GM18867 (cell line): ENCODE measurements around the gene IFIH1.

Source experiments
- ATAC-seq: cut with Tn5 transposase; IDR thresholded peaks from one replicate; pipeline ENCODE4 v1.9.1; 2021; ENCODE audit warnings: mild to moderate bottlenecking, moderate library complexity; ENCODE audit not compliant: unreplicated experiment

The IFIH1 gene

GRCh38 chr2:162318328-162319180, at the start of gene IFIH1:
TSS of gene IFIH1 (minus strand) at chr2:162318684. CDS start at chr2:162318307, 377 bp downstream.
- peak; percentile 79 for ATAC-seq

- no peak for ATAC-seq
Observed at GRCh38 chr2:162365392-162365791, 46.9 kb upstream of the IFIH1 start.

DNA sequence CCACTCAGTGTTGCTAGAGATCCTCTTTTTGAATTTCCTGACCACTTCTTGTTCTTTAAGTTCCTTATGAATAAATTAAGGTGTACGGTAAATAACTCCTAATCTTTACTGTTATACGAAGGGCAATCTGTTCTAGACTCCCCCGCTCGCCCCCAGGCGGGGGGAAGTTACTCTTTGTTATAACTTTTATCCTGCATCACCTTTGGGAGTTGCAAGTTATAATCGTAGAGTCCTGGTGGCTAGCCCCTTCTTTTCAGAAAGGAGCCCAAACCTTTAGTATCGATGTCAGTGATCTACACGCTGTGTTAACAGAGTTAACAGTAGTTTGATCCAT, 26.1 kb upstream of the IFIH1 start:
- ATAC-seq = no peak

GRCh38 chr2:162343824-162344616, 25.5 kb upstream of the IFIH1 start, which contains the start of gene GCA:
TSS of gene GCA (plus strand) at chr2:162344132. CDS start at chr2:162344249, 117 bp downstream.
- ATAC-seq = peak; percentile 99

DNA sequence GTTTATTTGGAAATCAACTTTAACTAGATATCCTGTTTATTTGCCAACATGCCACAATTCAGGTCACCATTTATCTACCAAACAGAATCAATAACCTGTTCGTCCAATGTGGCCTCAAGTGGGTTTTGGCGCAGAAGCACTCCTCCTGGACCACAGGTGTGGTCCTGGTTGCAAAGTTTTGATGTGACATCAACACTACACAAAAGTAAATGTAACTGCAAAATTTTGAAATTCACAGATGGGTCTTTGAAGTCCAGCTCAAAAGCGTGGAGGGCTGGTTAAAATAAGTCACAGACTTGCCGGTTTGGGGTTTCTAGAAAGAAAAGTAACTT, 25.0 kb upstream of the IFIH1 start:
- ATAC-seq = no peak

DNA sequence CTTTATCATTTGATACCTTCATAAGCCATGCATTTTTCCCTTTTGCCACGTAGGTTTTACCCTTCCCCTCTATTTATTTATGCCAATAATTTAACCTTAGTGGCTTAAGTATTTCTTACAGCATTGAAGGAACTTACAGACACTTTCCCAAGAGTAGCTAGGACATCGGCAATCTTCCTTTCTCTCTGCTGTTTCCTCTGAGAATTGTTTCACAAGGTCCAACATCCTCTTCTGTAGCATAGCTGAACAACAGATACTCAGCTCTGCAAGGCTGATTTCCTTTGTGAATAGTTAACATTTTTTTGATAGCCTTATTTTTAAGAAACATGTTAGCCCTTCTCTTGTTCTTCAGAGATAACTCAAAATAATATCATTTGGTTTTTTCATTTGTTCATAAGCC, 24.4 kb upstream of the IFIH1 start:
- no peak for ATAC-seq

DNA sequence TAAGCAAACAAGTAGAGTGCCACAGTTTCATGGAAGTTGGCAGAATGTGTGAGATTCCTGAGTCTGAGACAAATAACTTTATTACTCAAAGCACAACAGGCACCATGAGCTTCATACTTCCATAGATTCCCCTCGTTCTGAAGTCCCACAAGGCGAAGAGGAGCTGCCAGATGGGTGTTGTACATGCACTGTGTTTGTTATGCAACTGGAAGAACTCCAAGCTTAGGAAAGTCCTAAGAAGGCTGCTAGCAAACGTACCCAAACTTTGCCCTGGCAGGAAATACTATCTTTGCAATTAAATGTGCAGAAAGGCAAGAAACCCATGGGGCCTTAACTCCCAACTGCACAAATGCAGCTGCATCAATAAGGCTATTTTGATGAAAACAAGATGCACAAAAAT, 23.8 kb upstream of the IFIH1 start:
- no peak for ATAC-seq

DNA sequence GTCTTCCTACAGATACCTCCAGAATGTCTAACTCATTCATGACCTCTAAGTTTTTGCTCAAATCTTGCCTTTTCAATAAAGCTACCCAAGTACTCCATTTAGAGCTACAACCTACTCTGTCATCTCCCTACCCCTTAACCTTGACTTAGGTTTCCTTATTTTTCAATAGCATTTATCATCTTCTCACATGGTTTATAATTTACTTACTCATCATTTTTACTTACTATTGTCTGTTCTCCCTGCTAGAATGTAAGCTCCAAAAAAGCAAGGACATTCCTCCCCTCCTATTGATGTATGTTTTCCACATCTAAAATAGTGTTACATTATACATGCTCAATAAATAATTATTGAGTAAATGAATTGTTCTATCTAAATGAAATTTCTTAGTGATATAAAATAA, 22.3 kb upstream of the IFIH1 start:
- no peak for ATAC-seq

GRCh38 chr2:162337868-162338267, 19.4 kb upstream of the IFIH1 start:
- no peak for ATAC-seq

GRCh38 chr2:162333968-162334367, 15.5 kb upstream of the IFIH1 start:
- peak; percentile 74 for ATAC-seq

- ATAC-seq = no peak
Observed at GRCh38 chr2:162330881-162331280, 12.4 kb upstream of the IFIH1 start.

DNA sequence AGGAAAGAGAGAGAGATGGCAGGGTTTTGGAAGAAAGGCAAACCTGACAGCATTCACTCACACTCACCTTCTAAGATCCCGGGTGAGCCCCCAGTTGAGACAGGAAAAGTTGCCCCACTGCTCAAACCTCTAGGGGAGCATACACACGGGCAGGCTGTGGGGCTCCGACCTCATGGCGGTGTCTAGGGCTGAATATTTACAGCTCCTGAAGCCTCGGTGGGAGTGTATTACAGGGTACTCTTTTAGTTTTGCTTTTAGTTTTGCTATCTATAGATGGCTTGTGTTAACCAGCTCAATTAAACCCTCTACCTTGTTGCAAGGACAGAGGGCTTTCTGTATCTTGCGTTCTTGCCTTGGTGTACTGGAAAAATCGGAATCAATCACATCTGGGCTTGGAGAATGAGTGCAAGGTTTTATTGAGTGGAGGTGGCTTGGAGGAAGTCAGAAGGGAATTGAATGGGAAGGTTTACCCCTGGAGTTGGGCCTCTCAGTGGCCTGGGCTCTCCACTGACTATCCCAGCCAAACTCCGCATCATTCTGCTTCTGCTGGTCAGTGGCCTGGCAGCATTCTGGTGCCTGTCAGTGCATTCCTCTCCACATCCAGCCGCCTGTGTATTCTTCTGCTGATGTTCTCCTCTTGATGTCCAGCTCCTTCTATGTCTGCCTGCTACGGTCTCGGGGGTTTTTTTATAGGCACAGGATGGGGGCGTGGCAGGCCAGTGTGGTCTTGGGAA, 10.1 kb upstream of the IFIH1 start:
- peak; percentile 99 for ATAC-seq

- no peak for ATAC-seq
Observed at GRCh38 chr2:162327806-162328205, 9.3 kb upstream of the IFIH1 start.

- no peak for ATAC-seq
Observed at GRCh38 chr2:162327134-162327769, 8.8 kb upstream of the IFIH1 start.

DNA sequence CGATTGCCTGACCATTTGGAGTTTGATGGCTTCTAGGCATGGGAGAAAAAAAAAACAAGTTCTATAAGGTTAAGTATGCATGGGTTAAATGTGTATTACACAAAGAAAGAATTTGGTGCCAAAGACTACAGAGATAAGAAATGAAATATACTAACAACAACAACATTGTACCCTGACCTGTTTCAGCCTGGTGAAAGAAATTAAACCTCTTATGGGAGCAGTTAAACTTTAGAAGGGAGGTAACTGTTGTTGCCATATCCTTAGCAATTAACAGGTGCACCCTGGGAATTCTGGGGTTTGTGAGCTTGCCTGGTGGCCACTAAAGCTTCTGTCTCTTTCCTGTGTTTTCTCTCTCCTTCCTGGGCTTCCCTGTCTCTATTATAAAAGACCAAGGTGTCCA, 6.5 kb upstream of the IFIH1 start:
- ATAC-seq = no peak

- no peak for ATAC-seq
Observed at GRCh38 chr2:162320864-162321517, 2.5 kb upstream of the IFIH1 start.

DNA sequence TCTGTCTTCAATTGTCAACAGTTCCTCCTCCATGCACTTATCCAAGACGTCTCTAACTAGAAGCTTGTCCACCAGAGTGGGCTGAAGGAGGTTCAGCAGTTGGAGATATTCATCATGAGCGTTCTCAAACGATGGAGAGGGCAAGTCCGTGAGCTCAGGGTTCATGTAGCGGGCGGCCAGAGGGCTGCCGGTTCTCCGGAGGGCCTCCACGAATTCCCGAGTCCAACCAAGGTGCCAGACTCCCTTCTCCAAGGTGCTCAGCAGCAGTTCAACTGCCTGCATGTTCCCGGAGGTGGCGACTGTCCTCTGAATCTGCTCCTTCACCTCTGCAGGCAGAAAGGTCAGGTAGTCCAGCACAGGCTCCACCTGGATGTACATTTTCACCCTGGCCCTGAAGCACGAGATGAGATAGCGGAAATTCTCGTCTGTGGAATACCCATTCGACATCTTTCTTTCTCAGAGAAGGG, 590 bp downstream of the IFIH1 start:
- peak; percentile 15 for ATAC-seq

DNA sequence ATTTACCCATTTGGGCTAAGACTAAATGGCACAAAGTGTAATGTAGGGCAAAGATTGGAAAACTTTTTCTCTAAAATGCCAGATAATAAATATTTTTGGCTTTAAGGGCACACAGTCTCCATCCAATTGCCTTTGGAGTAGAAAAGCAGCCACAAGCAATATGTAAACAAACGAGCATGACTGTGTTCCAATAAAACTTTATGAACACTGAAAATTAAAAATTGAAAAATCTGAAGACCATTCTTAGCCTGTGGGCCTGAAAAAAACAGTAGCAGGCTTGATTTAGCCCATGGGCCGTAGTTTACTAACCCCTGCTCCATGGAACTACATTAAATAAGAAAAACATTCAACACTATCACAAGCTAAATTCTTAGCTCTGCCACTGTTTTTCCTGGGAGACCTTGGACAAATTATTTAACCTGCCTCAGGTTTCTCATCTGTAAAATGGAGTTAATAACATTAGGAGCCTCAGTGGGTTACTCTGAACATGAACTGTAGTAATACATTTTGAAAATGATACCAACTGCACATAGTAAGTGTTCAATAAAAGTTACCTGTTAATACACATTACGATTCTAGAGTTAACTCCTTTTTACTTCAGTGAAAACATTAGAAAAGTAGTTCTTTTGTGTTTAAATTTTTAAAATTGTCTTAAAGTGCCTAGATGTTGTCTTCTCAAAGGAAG, 1.3 kb downstream of the IFIH1 start:
- ATAC-seq = no peak

- ATAC-seq = no peak
Observed at GRCh38 chr2:162316590-162316989, 1.9 kb downstream of the IFIH1 start.

- no peak for ATAC-seq
Observed at GRCh38 chr2:162315938-162316337, 2.5 kb downstream of the IFIH1 start.
